ENCODE measurements around the gene PHKA2. TPM values are rescaled to one million over a fixed set of nuclear protein-coding genes. Genes with fewer than 3 reads are reported as not detected.

The PHKA2 gene
- total RNA-seq, 1 donor from 2014 or later: 72.2 TPM

DNA sequence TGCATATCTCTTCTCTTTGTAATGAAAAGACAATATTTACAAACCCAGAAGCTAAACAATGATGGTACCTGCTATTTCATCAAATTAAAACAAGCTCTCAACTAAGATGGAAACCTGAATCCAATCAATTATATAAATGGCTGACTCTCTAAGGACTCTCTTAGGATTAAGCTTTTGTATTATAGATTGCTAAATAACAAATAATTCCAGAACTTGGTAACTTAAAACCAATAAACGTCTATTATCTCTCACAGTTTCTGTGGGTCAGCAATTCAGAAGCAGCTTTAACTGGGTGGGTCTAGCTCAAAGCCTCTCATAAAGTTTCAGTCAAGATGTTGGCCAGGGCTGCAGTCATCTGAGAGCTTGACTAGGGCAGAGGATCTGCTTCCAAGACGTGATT lies 12.4 kb downstream of the PHKA2 start:
- TF ChIP-seq, protein P1, sequence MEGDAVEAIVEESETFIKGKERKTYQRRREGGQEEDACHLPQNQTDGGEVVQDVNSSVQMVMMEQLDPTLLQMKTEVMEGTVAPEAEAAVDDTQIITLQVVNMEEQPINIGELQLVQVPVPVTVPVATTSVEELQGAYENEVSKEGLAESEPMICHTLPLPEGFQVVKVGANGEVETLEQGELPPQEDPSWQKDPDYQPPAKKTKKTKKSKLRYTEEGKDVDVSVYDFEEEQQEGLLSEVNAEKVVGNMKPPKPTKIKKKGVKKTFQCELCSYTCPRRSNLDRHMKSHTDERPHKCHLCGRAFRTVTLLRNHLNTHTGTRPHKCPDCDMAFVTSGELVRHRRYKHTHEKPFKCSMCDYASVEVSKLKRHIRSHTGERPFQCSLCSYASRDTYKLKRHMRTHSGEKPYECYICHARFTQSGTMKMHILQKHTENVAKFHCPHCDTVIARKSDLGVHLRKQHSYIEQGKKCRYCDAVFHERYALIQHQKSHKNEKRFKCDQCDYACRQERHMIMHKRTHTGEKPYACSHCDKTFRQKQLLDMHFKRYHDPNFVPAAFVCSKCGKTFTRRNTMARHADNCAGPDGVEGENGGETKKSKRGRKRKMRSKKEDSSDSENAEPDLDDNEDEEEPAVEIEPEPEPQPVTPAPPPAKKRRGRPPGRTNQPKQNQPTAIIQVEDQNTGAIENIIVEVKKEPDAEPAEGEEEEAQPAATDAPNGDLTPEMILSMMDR (IDR thresholded peaks at IDR 0.05; ENCODE audit: unreplicated experiment): no peak
- Mint-ChIP-seq H3K4me1 (peaks cover 22% of the 10 kb centered on the region), H3K27ac (no peak overlapping the region), H3K4me3 (no peak overlapping the region), H3K36me3 (peaks cover 11% of the 10 kb centered on the region), H3K9me3 (peaks cover 46% of the 10 kb centered on the region), H3K27me3 (ENCODE audit: low read depth) (no peaks in the 10 kb centered on the region)
- DNase-seq (ENCODE audit: low spot score in 2 of 2, unreplicated experiment in 2 of 2): no peak

DNA sequence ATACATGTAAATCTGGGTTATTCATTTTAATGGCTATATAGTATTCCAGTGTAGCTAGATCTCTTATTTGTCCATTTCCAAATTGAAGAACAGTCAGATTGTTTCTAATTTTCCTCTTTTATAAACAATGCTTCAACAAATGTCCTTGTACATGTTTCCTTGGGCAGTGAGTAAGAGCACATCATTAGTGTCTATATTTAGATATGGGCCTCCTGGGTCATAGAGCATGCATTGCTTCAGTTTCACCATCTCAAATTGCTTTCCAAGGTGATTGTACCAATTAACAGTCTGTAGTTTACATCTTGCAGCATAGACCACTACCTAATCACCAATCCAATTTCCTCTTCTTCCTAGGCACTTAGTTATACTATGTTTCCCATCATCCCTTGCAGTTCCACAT lies 13.4 kb downstream of the PHKA2 start:
- no peak overlapping the region for H3K27ac Mint-ChIP-seq
- H3K4me1 Mint-ChIP-seq: peaks cover 25% of the 10 kb centered on the region
- no peak overlapping the region for H3K4me3 Mint-ChIP-seq

DNA sequence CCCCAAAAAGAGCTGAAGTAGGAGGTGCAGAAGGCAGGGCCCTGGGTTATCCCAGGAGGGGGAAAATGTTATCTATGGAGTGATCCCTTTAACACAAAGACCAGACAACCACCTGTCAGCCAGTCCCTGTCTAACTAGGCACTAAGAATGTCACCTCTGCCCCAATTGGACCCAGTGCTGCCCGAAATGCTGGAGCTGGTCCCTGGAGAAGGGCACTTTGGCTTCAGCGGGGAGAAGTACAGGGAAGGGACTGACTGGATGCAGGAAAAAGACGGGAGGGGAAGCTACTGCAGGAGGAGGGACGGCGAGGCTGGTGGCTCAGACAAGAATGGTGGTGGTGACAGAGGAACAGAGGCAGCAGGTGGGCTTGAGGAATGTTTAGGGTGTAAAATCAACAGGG lies 17.3 kb downstream of the PHKA2 start:
- Mint-ChIP-seq H3K4me1 (peaks cover 26% of the 10 kb centered on the region), H3K27me3 (ENCODE audit: low read depth) (no peaks in the 10 kb centered on the region), H3K9me3 (peaks cover 29% of the 10 kb centered on the region), H3K27ac (peak overlapping the region; percentile 16), H3K36me3 (peaks cover 9% of the 10 kb centered on the region), H3K4me3 (no peak overlapping the region)
- no peak for DNase-seq (ENCODE audit: low spot score in 2 of 2, unreplicated experiment in 2 of 2)
- TF ChIP-seq, protein P1 (IDR thresholded peaks at IDR 0.05; ENCODE audit: unreplicated experiment): no peak

More for the DNA sequence above, 13.4 kb downstream of the PHKA2 start:
- peaks cover 43% of the 10 kb centered on the region for H3K9me3 Mint-ChIP-seq
- H3K36me3 Mint-ChIP-seq: peaks cover 11% of the 10 kb centered on the region
- no peak for DNase-seq (ENCODE audit: low spot score in 2 of 2, unreplicated experiment in 2 of 2)
- TF ChIP-seq, protein P1 (IDR thresholded peaks at IDR 0.05; ENCODE audit: unreplicated experiment): no peak
- no peaks in the 10 kb centered on the region for H3K27me3 Mint-ChIP-seq (ENCODE audit: low read depth)

DNA sequence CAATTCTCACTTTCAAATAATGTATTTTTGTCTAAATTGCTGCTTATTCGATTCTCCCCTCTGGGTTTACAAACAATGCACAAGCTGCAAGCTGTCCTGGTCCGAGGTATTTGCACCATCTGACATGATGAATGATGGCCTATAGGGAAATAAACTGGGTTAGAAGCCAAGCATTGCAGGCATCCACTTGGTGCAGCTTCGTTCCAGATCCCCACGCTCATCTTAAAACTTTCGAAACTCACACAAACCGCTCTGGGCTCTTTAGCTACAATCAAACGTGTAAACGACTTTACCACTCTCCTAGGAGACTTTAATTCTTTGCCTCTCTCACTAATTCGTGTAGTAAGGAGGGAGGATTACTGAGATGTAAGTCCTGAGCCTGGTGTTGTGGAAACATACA lies 19.0 kb downstream of the PHKA2 start:
- no peak for DNase-seq (ENCODE audit: low spot score in 2 of 2, unreplicated experiment in 2 of 2)
- Mint-ChIP-seq H3K27me3 (ENCODE audit: low read depth) (no peaks in the 10 kb centered on the region), H3K36me3 (no peaks in the 10 kb centered on the region), H3K9me3 (peaks cover 28% of the 10 kb centered on the region), H3K4me1 (peaks cover 26% of the 10 kb centered on the region), H3K4me3 (no peak overlapping the region), H3K27ac (peak overlapping the region; percentile 25)
- TF ChIP-seq, protein P1 (IDR thresholded peaks at IDR 0.05; ENCODE audit: unreplicated experiment): no peak

DNA sequence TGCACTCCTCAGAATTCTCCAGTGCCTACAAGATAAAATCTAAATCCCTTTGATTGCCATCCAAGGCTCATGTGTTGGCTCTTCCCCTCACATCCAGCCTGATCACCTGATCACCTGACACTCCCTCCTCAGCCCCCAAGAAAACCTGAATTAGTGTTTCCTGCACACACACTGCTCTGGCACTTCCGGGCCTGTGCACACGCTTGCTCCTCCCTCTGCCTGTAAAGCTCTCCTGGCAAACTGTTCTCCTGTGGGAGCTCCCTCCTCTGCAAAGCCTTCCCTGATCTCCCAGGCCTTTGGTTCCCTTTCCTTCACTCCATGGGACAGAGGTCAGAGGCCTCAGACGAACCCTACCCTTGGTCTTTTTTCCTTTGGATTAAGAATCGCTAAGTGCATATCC lies 19.9 kb downstream of the PHKA2 start:
- no peak overlapping the region for H3K4me3 Mint-ChIP-seq
- DNase-seq (ENCODE audit: low spot score in 2 of 2, unreplicated experiment in 2 of 2): no peak
- H3K27me3 Mint-ChIP-seq (ENCODE audit: low read depth): no peaks in the 10 kb centered on the region
- TF ChIP-seq, protein P1 (IDR thresholded peaks at IDR 0.05; ENCODE audit: unreplicated experiment): no peak
- H3K9me3 Mint-ChIP-seq: peaks cover 28% of the 10 kb centered on the region
- peaks cover 26% of the 10 kb centered on the region for H3K4me1 Mint-ChIP-seq
- no peaks in the 10 kb centered on the region for H3K36me3 Mint-ChIP-seq
- H3K27ac Mint-ChIP-seq: peak overlapping the region; percentile 6

DNA sequence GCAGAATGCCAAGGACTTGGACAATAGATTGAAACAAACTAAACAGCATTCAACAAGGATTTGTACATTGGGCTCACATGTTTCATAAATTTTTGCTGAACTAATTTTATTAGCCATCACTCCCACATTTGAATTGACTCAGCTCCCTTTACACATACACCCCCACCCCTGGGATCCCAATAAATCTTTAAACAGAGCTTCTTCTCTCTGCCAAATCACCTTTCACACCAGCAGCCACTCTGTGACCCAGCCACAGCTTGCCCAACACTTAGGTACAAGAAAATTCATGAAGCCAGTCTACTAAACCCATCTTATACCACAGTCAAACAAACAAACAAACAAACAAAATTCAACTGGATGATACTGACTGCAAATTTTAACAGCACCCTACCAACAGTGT lies 21.6 kb downstream of the PHKA2 start:
- Mint-ChIP-seq H3K27ac (no peak overlapping the region), H3K4me3 (no peak overlapping the region), H3K36me3 (no peaks in the 10 kb centered on the region), H3K27me3 (ENCODE audit: low read depth) (no peaks in the 10 kb centered on the region), H3K4me1 (peaks cover 26% of the 10 kb centered on the region), H3K9me3 (peaks cover 27% of the 10 kb centered on the region)
- TF ChIP-seq, protein P1 (IDR thresholded peaks at IDR 0.05; ENCODE audit: unreplicated experiment): no peak
- no peak for DNase-seq (ENCODE audit: low spot score in 2 of 2, unreplicated experiment in 2 of 2)
